Endodermal cell (in vitro differentiated cells): Measurements from ENCODE around the gene HMGB4. TPM values are rescaled to one million over a fixed set of nuclear protein-coding genes. Genes with fewer than 3 reads are reported as not detected.

Experiments used
- DNase-seq: peaks from one replicate; pipeline ENCODE4 v3.0.0-alpha.2; 2017
- H3K27ac ChIP-seq: 2 replicates; pipeline ENCODE4 v1.5.1; 2013; ENCODE audit warnings: mild to moderate bottlenecking, low read depth, low read length, moderate library complexity
- H3K27me3 ChIP-seq: 2 replicates; pipeline ENCODE4 v1.6.1; 2013; ENCODE audit warnings: mild to moderate bottlenecking, low read length, moderate library complexity; ENCODE audit not compliant: insufficient read depth, control insufficient read depth, poor library complexity, severe bottlenecking
- H3K36me3 ChIP-seq: 2 replicates; pipeline ENCODE4 v1.7.0; 2013; ENCODE audit warnings: mild to moderate bottlenecking, low read length, moderate library complexity; ENCODE audit not compliant: control insufficient read depth, insufficient read depth
- H3K4me1 ChIP-seq: one replicate; pipeline ENCODE4 v1.7.0; 2013; ENCODE audit warnings: low read length; ENCODE audit not compliant: control insufficient read depth, insufficient read depth
- H3K4me3 ChIP-seq: 2 replicates; pipeline ENCODE4 v1.5.1; 2013; ENCODE audit warnings: mild to moderate bottlenecking, low read length, moderate library complexity
- H3K9ac ChIP-seq: 2 replicates; pipeline ENCODE4 v1.6.1; 2013; ENCODE audit warnings: mild to moderate bottlenecking, low read length, moderate library complexity; ENCODE audit not compliant: poor library complexity, severe bottlenecking; ENCODE audit errors: extremely low read depth
- H3K9me3 ChIP-seq: 2 replicates; pipeline ENCODE4 v1.6.1; 2013; ENCODE audit warnings: mild to moderate bottlenecking, low read length, moderate library complexity; ENCODE audit not compliant: control insufficient read depth
- H3K27ac Mint-ChIP-seq: 2 replicates; pipeline ENCODE4 v1.8.0; 2020; ENCODE audit warnings: mixed read lengths
- H3K27me3 Mint-ChIP-seq: 2 replicates; pipeline ENCODE4 v1.8.0; 2021; ENCODE audit warnings: mild to moderate bottlenecking, mixed read lengths; ENCODE audit not compliant: insufficient read depth
- H3K36me3 Mint-ChIP-seq: 2 replicates; pipeline ENCODE4 v1.8.0; 2020; ENCODE audit warnings: low read depth, mixed read lengths
- H3K4me1 Mint-ChIP-seq: 2 replicates; pipeline ENCODE4 v1.8.0; 2020; ENCODE audit warnings: mixed read lengths
- H3K4me3 Mint-ChIP-seq: 2 replicates; pipeline ENCODE4 v1.8.0; 2020; ENCODE audit warnings: mild to moderate bottlenecking, moderate library complexity, mixed read lengths
- H3K9me3 Mint-ChIP-seq: 2 replicates; pipeline ENCODE4 v1.8.0; 2020; ENCODE audit warnings: mild to moderate bottlenecking, mixed read lengths
- WGBS, 2 experiments: methylation state at CpG; one replicate each; pipeline versions ENCODE4 v1.1.5 to v1.1.7; 2013; ENCODE audit warnings: missing lambda C conversion rate in 2 of 2, mixed read lengths in 1 of 2; ENCODE audit not compliant: insufficient coverage in 1 of 2, insufficient read length in 1 of 2; 5-methylcytosine and 5-hydroxymethylcytosine counted together
- total RNA-seq, 2 donors: library from RNA; stranded (reverse); fragmentation: NEBNext Ultra II Directional in 1 of 2; extraction: Animal tissue kit (Norgen Biotek cat#: 25700) in 1 of 2; gene quantifications; 2 replicates in 1 of 2; 3 replicates in 1 of 2; pipeline ENCODE4 v1.2.1, GENCODE V29; 2021
- TF ChIP-seq, protein P1 (sequence below): fragments of 200-600 bp; sonication (generic); conservative IDR thresholded peaks from 2 replicates; pipeline ENCODE4 v1.5.0; 2021; ENCODE audit warnings: antibody characterized with exemption, mild to moderate bottlenecking

Gene HMGB4
- total RNA-seq, 2 donors from 2014 or later = not detected

DNA sequence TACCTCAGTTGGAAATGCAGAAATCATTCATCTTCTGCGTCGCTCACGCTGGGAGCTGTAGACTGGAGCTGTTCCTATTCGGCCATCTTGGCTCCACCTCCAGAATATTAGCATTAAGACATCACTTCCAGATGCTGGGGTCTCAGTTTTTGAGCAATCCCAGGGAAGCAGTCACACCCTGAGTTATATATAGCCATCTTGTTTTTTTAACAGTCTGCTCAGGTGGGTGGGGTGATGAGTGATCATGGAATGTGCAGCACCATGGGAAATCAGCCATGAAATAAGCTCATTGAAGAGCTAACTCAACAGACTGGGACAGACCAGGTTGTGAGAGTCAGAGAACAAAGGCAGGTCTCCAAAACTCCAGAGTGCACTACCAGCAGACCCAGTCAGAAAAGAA is 27.0 kb upstream of the HMGB4 start:
- DNase-seq = no peak
- Histone ChIP-seq H3K36me3 (no peaks in the 10 kb centered on the region), H3K9me3 (peaks cover 10% of the 10 kb centered on the region), H3K9ac (no peak overlapping the region), H3K4me1 (no peaks in the 10 kb centered on the region), H3K4me3 (no peak overlapping the region), H3K27me3 (peaks cover 17% of the 10 kb centered on the region), H3K27ac (no peak overlapping the region)
- H3K27ac Mint-ChIP-seq = no peak overlapping the region
- TF ChIP-seq, protein P1, sequence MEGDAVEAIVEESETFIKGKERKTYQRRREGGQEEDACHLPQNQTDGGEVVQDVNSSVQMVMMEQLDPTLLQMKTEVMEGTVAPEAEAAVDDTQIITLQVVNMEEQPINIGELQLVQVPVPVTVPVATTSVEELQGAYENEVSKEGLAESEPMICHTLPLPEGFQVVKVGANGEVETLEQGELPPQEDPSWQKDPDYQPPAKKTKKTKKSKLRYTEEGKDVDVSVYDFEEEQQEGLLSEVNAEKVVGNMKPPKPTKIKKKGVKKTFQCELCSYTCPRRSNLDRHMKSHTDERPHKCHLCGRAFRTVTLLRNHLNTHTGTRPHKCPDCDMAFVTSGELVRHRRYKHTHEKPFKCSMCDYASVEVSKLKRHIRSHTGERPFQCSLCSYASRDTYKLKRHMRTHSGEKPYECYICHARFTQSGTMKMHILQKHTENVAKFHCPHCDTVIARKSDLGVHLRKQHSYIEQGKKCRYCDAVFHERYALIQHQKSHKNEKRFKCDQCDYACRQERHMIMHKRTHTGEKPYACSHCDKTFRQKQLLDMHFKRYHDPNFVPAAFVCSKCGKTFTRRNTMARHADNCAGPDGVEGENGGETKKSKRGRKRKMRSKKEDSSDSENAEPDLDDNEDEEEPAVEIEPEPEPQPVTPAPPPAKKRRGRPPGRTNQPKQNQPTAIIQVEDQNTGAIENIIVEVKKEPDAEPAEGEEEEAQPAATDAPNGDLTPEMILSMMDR = no peak
- peaks cover 29% of the 10 kb centered on the region for H3K9me3 Mint-ChIP-seq
- H3K36me3 Mint-ChIP-seq = no peaks in the 10 kb centered on the region
- 91 to 94% methylated on average over 4 of the region's 4 CpGs for WGBS, 2 experiments
- peaks cover 16% of the 10 kb centered on the region for H3K27me3 Mint-ChIP-seq
- no peak overlapping the region for H3K4me3 Mint-ChIP-seq
- no peaks in the 10 kb centered on the region for H3K4me1 Mint-ChIP-seq

DNA sequence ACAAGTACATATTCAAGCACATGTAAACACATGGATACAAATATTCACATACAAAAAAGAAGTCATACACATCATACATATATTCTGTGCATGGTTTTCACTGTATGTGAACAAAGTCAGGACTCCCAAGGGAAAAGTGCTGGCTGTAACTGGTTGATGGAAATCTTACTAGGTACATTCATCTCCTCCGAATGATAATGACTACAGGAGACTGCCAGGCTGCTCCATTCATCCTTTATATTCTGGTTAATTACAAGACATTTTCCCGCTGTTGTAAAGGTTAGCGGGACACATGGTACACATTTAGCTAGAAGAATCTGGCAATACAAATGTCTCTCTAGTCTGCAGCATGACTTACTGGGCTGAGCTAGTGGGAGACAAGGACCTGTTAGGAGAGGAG is 26.2 kb upstream of the HMGB4 start:
- Mint-ChIP-seq H3K9me3 (peaks cover 24% of the 10 kb centered on the region), H3K36me3 (no peaks in the 10 kb centered on the region), H3K27ac (no peak overlapping the region), H3K4me1 (no peaks in the 10 kb centered on the region), H3K4me3 (no peak overlapping the region), H3K27me3 (peaks cover 18% of the 10 kb centered on the region)
- Histone ChIP-seq H3K4me3 (no peak overlapping the region), H3K9me3 (peaks cover 10% of the 10 kb centered on the region), H3K4me1 (no peaks in the 10 kb centered on the region), H3K36me3 (no peaks in the 10 kb centered on the region), H3K9ac (no peak overlapping the region), H3K27ac (no peak overlapping the region), H3K27me3 (peaks cover 17% of the 10 kb centered on the region)
- WGBS, 2 experiments = 96% methylated on average over 3 of the region's 3 CpGs; no CpG with 5 or more reads in 1 of the 2 experiments
- DNase-seq = no peak
- TF ChIP-seq, protein P1 = no peak

DNA sequence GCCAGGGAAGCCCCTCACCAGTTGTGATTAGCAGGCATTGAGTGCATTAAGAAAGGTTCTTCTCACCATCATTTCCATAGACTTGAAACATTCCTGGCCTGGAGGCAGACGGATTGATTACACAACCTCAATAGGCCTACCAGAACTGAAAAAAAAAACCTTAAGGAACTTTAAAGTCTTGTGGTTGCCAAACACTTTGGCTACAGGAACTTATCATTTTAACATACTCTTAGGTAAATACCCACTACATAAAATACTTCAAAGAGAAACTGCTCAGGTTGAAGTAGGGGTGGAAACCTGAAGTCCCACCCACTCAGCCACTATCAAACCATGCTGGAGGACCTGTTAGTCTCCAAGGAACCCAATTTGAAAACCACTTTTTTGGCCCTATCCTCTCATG is 22.4 kb upstream of the HMGB4 start:
- peaks cover 9% of the 10 kb centered on the region for H3K9me3 Mint-ChIP-seq
- no peaks in the 10 kb centered on the region for H3K4me1 Mint-ChIP-seq
- no peak overlapping the region for H3K27ac ChIP-seq
- no peak overlapping the region for H3K4me3 ChIP-seq
- no peaks in the 10 kb centered on the region for H3K4me1 ChIP-seq
- no peak overlapping the region for H3K9ac ChIP-seq
- no peaks in the 10 kb centered on the region for H3K36me3 ChIP-seq
- H3K27ac Mint-ChIP-seq = no peak overlapping the region
- DNase-seq = no peak
- TF ChIP-seq, protein P1 = no peak
- H3K9me3 ChIP-seq = peaks cover 10% of the 10 kb centered on the region
- H3K36me3 Mint-ChIP-seq = no peaks in the 10 kb centered on the region
- peaks cover 21% of the 10 kb centered on the region for H3K27me3 Mint-ChIP-seq
- peaks cover 25% of the 10 kb centered on the region for H3K27me3 ChIP-seq
- no peak overlapping the region for H3K4me3 Mint-ChIP-seq
- 95% methylated on average over 1 of the region's 1 CpG; no CpG with 5 or more reads in 1 of the 2 experiments for WGBS, 2 experiments
